SIG-M5 treated with dmso at 0.1 percent for 504 hours (cell line): ENCODE data around the gene MEGF6.
"Not testable (repeated sequence)": the region's sequence is repeated elsewhere in the genome, so short reads cannot be mapped to it uniquely, and the experiment has no call there.

ENCODE experiments used
- DNase-seq: peaks from one replicate; lab custom pipeline; 2025; ENCODE audit not compliant: unreplicated experiment; lab: John Stamatoyannopoulos, UW

MEGF6 gene

GRCh38 chr1:3596663-3597598 lies 14.4 kb downstream of the MEGF6 start:
- no peak for DNase-seq

DNA sequence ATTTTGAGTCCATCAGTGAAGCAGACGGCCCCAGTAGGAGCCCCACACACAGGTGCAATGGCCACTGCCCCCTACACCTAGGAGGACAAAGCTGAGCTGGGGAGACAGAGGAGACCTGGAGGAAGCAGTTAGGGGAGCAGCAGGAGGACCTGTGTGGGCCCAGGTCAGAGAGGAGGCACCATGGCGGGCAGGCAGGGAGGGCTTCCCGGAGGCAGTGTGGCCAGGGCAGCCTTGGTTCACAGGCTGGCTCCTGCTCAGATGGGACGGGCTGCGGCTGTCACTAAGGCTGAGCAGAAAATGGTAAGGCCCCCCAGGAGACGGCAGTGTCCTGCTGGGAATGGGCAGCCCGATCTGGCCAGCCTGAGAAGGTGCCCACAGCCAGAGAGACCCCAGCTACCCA lies 15.4 kb downstream of the MEGF6 start:
- no peak for DNase-seq

DNA sequence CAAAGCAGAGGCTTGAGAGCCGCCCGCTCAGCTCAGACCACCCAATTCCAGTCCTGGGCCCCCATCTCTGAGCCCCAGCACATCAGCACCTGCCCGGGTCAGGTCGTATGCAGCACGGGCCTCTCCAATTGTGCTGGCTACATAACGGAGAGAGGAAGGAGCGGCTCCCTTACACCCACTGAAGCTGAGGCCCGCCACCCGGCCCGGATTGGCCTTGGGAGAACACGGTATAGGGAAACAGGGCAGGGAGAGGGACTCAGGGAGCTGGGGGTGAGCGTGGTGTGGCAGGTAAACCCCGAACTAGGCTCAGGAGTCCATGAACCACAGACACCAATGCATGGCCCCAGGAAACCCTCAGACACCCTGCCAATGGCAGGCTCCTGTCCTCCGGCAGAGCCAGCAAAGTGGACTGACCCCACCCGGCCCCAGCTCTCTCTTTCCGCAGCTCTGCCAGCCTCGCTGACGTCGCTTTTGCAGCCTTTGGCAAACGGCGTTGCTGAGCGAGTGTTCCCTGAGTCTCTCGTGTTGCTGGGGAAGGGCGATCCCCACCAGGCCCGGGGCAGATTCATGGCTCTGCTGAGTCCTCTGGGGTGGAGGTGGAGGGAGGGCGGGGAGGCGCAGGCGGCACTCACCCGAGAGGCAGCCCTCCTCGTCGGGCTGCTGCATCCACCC lies 16.5 kb downstream of the MEGF6 start:
- DNase-seq, result no peak

GRCh38 chr1:3593745-3594144 lies 17.6 kb downstream of the MEGF6 start:
- no peak for DNase-seq

DNA sequence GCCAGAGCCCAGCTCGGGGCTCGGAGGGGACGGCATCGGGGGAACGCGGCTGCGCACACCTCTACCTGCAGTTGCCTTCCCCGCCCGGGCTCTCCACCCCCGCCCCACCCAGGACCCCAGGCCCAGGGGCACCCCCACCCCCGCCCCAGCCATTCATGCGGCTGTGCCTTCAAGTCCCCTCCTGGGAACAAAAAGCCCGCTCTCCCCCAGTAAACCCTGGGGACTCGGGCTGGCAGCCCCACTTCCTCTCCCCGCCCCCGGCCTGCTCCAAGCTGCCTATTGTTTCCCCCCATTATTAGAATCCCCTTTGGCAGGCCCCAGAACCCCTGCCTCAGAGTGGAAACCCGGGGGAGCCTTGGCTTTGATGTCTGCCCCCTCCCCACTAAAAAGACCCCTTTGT lies 18.0 kb downstream of the MEGF6 start:
- no peak for DNase-seq

DNA sequence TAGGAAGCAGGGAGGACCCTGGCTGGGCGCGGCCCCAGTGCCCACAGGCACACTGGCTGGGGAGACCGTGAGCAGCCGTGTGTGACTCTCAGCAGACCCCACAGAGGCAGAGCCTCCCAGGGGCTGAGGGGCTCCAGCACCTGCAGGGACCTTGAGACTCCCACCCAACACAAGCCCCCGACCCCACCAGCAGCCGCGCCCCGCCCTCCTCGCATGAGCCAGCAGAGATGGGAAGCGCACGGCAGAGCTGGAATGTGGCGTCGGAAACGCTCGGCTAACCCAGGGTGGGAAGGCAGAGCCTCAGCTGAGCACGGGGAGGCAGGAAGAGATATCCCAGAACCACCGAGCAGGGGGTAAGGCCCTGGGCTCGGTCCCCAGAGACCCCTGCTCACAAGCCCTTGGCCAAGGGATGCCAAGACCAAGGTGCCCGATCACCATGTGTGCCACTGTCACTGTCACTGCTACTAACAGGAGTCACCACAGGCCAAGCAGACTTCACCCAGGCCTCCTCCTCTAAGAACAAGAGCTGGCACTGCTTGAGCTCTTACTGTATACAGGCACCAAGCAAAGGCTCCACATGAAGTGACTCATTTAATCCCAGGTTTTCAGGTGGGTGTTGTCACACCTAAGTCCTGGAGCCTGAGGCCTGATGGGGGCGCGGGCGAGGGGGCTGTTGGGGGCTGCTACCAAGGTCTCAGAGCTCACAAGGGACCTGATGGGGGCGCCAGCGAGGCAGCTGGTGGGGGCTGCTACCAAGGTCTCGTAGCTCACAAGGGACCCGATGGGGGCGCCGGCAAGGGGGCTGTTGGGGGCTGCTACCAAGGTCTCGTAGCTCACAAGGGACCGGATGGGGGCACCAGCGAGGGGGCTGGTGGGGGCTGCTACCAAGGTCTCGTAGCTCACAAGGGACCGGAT lies 20.1 kb downstream of the MEGF6 start:
- DNase-seq, result no peak

DNA sequence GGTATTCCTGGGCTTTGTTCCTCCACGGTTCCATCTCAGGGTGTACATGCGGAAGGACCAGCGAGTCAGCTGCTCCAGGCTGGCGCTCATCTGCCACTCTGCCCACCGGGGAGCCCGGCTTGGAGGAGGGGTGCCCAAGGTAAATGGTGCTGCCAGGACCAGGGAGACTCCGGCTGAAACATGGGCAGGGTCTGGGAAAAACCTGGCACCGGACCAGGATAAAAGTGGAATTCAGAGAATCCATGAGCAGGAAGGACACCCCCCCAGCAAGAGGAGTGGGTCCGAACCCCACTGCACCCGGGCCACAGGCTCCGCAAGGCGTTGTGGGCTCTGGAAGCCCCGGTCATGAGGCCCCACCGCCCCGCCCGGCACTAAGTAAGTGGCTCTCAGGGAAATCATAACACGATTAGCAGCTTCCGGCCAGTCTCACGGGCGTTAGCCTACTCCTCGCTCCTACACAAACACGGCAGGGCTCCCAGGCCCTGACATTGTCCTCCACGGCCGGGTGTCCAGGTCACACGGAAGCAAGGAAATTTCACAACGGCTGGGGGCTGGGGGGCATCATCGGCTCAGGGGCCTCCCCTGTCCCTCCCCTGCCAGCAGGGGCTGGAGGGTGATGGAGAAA lies 21.1 kb downstream of the MEGF6 start:
- no peak for DNase-seq

- no peak for DNase-seq
These were observed 22.9 kb downstream of the MEGF6 start for GRCh38 chr1:3588395-3588794.

DNA sequence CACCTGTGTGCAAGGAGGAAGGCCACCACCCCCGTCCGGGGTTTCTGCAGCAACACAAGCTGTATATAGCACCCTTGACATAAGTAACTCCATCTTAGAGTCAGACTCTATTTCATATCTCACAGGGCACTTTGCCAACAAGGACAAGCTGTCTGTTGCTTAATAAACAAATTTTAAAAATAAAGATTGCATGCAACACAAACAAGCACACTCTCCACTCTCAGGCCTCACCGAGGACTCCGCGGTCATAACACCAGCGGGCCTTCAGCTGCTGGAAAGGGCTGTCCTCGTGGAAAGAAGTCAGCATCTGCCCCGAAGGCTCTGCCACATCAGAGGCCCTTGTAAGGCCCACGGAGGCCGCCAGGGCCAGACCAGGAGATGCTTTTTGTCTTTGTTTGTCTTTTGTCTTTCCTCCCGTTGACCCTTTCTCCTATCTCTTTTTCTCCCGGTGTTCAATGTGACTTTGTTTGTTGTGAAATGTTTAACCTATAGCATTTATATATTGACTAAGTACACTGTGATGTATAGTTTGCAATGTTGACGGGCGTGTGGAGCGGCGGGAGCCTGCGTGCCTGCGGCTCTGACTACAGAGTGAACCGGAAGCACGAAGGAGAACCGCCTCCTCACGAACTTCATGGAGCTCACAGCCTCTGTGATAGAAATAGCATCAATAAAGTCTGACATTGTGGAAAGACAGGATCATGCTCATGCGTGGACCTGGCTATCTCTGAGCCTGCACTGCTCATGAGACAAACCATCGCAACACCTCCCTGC lies 24.1 kb downstream of the MEGF6 start:
- peak; percentile 21 for DNase-seq

GRCh38 chr1:3585940-3586568 lies 25.3 kb downstream of the MEGF6 start:
- DNase-seq, result no peak

GRCh38 chr1:3585353-3585868 lies 25.9 kb downstream of the MEGF6 start:
- DNase-seq, result not testable (repeated sequence)

GRCh38 chr1:3584915-3585314 lies 26.4 kb downstream of the MEGF6 start:
- no peak for DNase-seq

DNA sequence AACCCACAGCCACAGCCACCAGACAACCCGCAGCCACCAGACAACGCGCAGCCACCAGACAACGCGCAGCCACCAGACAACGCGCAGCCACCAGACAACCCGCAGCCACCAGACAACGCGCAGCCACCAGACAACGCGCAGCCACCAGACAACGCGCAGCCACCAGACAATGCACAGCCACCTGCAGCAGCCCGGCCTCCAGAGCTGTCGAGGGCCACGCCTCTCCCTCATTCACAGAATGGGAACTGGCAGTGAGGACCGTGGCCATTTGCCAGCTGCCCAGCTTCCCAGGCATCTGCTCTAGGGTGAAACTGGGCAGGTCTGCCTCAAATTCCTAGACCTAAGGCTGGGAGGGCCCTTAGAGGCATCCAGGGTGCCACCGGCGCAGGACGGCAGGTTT lies 27.6 kb downstream of the MEGF6 start:
- not testable (repeated sequence) for DNase-seq

DNA sequence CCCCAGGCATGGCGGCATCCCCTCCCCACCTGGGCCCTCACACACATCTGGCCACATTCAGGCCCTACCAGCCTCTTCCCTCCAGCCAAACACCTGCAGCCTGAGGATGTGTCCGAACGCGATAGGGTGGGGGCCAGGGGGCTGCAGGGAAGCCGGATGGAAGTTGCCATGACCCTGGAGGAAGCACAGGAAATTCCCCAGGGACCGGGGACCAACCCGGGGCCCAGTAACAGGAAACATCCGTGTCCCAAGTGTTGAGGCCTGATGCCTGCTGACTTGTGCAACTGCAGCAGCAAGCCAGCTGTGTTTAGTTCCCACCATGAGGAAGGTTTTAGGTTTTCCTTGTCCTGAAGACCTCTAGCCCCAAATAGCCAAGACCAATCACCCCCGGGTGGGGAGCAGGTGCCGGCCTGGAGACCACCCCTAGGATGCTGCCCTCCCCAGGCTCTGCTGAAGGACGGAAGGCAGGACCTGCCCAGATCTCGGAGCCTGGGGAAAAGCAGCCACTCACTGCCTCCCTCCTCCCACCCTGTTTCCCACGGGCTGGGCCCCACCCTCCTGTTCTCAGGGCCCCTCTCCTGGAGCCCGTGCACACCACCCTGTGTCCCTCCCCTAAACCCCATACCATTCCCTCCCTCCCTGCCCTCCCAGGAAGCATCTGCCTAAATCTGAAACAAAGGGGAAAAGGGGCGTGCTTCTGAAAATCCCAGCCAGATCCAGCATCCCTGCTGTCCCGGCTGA lies 29.8 kb downstream of the MEGF6 start:
- DNase-seq, result no peak

DNA sequence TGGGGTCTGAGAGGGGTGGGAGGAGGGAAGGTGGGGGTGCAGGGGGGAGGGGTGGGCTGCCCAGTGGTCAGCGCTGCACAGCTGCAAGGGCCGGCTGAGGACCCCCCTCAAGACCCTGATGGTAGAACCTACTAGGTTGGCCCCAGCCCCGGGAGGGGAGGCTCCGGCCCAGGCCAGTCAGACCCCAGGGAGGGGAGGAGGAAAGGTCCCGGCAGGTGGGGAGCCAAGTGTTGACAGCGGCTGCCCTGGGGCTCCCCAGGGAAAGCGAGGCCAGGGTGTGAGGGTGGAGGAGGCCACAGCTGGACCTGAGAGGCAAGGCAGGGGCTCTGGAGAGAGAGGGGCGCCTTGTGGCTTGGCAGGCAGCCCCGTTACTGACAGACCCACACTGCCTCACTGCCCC lies 31.1 kb downstream of the MEGF6 start:
- DNase-seq, result no peak

DNA sequence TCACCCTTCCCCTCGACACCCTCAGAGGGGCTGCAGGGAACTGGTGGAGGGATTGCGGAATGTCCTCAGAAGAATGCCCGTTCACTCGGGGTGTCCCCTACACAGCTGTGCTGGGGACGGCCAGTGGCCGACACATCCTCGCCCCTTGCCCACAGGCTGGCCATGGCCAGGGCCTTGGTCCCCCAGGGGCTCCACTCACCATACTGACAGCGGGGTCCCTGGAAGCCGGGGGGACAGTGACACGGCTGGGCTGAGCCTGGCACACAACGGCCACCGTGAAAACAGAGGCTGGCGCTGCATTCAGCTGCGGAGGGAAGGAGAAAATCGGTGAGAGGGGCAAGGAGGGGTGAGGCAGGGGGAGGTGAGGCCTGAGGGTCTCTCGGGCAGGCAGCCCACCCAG lies 31.7 kb downstream of the MEGF6 start:
- DNase-seq, result no peak

GRCh38 chr1:3578906-3579305 lies 32.4 kb downstream of the MEGF6 start:
- no peak for DNase-seq

DNA sequence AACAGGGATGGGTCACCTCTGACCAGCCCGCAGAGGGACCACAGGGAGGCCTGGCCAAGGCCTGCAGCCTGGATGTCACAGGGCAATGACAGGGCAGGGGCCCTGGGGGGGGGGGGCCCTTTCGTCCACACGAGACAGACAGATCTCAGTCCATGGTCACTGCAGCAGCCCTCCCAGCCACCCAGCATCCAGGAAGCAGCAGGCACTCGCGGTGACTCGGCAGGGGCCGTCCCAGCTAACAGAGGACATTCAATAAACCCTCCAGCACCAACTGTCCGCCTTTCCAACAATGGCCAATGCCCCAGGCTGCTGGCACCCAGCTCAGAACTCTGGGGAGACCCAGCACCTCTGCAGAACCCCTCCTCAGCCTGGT lies 32.9 kb downstream of the MEGF6 start:
- DNase-seq, result no peak
